HepG2 (cell line): ENCODE data around the gene VPREB3. TPM values are rescaled to one million over a fixed set of nuclear protein-coding genes. Genes with fewer than 3 reads are reported as not detected.

Experiments used
- ATAC-seq: fragments of 200-7000 bp; cut with Tn5 transposase; 3 replicates; pipeline ENCODE4 v1.9.1; 2020; ENCODE audit warnings: mild to moderate bottlenecking, moderate library complexity
- BruUV-seq: library from RNA; stranded (reverse); fragments of 400-500 nt; replicated peaks from 2 replicates; lab custom pipeline; 2021; lab: Mats Ljungman, UMichigan
- CTCF ChIA-PET: fragments of 300-600 bp; formaldehyde crosslinking; extraction: SDS; loops from one replicate; lab custom pipeline; 2021; ENCODE audit warnings: low total read pairs, inconsistent platforms, low intra/inter-chr PET ratio; lab: Yijun Ruan, JAX
- POLR2A ChIA-PET: fragments of 350-600 bp; sonication (Branson Sonifier 250); formaldehyde crosslinking; loops from one replicate; lab custom pipeline; 2020; ENCODE audit warnings: antibody characterized with exemption, inconsistent platforms; lab: Yijun Ruan, JAX
- DNase-seq: peaks from one replicate; pipeline ENCODE4 v3.0.0-alpha.2; 2015; ENCODE audit warnings: low spot score
- FAIRE-seq: peaks from 3 replicates; lab custom pipeline; 2011; peaks lifted over from hg19 to GRCh38; lab: Jason Lieb, UNC
- H2AFZ ChIP-seq: one replicate; pipeline ENCODE4 v1.6.1; 2011; ENCODE audit warnings: low read length, inconsistent platforms
- H3K27ac ChIP-seq: fragments of 300-600 bp; 3 replicates; pipeline ENCODE4 v1.8.0; 2011; ENCODE audit warnings: mixed run types, mild to moderate bottlenecking, mixed read lengths, low read length, inconsistent platforms; ENCODE audit not compliant: insufficient read depth; ENCODE audit errors: extremely low read length
- H3K27me3 ChIP-seq, 2 experiments: fragments of 200-600 bp in 1 of 2; 2 replicates in 1 of 2; 3 replicates in 1 of 2; pipeline versions ENCODE4 v1.6.0 to v1.8.0; 2011; ENCODE audit warnings: low read length in 2 of 2, mild to moderate bottlenecking in 2 of 2, moderate library complexity in 2 of 2, inconsistent platforms in 1 of 2; ENCODE audit not compliant: insufficient read depth in 2 of 2, control insufficient read depth in 1 of 2
- H3K36me3 ChIP-seq, 2 experiments: fragments of 200-600 bp in 1 of 2; replicated peaks in 1 of 2; 2 replicates in 1 of 2; 3 replicates in 1 of 2; pipeline versions ENCODE4 v1.5.1 to v1.8.0; 2011; ENCODE audit warnings: low read length in 2 of 2, inconsistent platforms in 1 of 2; ENCODE audit not compliant: insufficient read depth in 2 of 2, control insufficient read depth in 1 of 2
- H3K4me1 ChIP-seq: 2 replicates; pipeline ENCODE4 v1.5.1; 2012; ENCODE audit warnings: low read length, inconsistent platforms; ENCODE audit not compliant: insufficient read depth
- H3K4me2 ChIP-seq: 2 replicates; pipeline ENCODE4 v1.6.0; 2011; ENCODE audit warnings: low read depth, low read length, inconsistent platforms
- H3K4me3 ChIP-seq, 3 experiments: fragments of 200-600 bp in 1 of 3; sonication (generic), shearing (Covaris generic) in 1 of 3; replicated peaks in 1 of 3; 2 replicates each; pipeline ENCODE4 v1.5.1; 2011 to 2016; ENCODE audit warnings: low read length in 3 of 3, inconsistent platforms in 2 of 3, low read depth in 2 of 3, mild to moderate bottlenecking in 2 of 3, control low read depth in 1 of 3, mixed read lengths in 1 of 3; ENCODE audit not compliant: insufficient read depth in 1 of 3
- H3K79me2 ChIP-seq: one replicate; pipeline ENCODE4 v1.6.1; 2011; ENCODE audit warnings: low read length, inconsistent platforms; ENCODE audit not compliant: insufficient read depth
- H3K9ac ChIP-seq: 2 replicates; pipeline ENCODE4 v1.6.0; 2011; ENCODE audit warnings: mild to moderate bottlenecking, low read depth, low read length, inconsistent platforms; ENCODE audit not compliant: insufficient read depth
- H3K9me3 ChIP-seq: 2 replicates; pipeline ENCODE4 v1.5.1; 2012; ENCODE audit warnings: mild to moderate bottlenecking, low read length
- H4K20me1 ChIP-seq: 2 replicates; pipeline ENCODE4 v1.6.0; 2011; ENCODE audit warnings: inconsistent platforms, mild to moderate bottlenecking, low read length, moderate library complexity; ENCODE audit not compliant: insufficient read depth
- AHDC1 ChIP-seq: sonication (generic); formaldehyde crosslinking; IDR thresholded peaks from 2 replicates; pipeline ENCODE4 v1.5.1; 2020; ENCODE audit warnings: mild to moderate bottlenecking, missing genetic modification reagents, borderline replicate concordance
- ZNF276 ChIP-seq: sonication (generic); formaldehyde crosslinking; IDR thresholded peaks from 2 replicates; pipeline ENCODE4 v1.4.0; 2020; ENCODE audit warnings: mild to moderate bottlenecking, low read depth, missing genetic modification reagents
- ZNF33A ChIP-seq: sonication (generic); formaldehyde crosslinking; IDR thresholded peaks from 2 replicates; pipeline ENCODE4 v1.5.1; 2020; ENCODE audit warnings: missing genetic modification reagents, mild to moderate bottlenecking, moderate library complexity, borderline replicate concordance
- ZNF350 ChIP-seq: sonication (generic); formaldehyde crosslinking; IDR thresholded peaks from 2 replicates; pipeline ENCODE4 v1.4.0; 2020; ENCODE audit warnings: mild to moderate bottlenecking, low read depth, missing genetic modification reagents, borderline replicate concordance
- ZNF652 ChIP-seq: IDR thresholded peaks from 2 replicates; pipeline ENCODE4 v1.6.1; 2016; ENCODE audit warnings: low read depth, borderline replicate concordance
- ZNF674 ChIP-seq: sonication (generic); formaldehyde crosslinking; IDR thresholded peaks from 2 replicates; pipeline ENCODE4 v1.5.0; 2020; ENCODE audit warnings: low read depth, mild to moderate bottlenecking, missing genetic modification reagents
- ZNF724P ChIP-seq: sonication (generic); formaldehyde crosslinking; IDR thresholded peaks from 2 replicates; pipeline ENCODE4 v1.8.0; 2022; ENCODE audit warnings: missing genetic modification reagents, borderline replicate concordance
- WGBS: methylation state at CpG from one replicate; pipeline ENCODE4 v1.1.6; 2017; ENCODE audit warnings: low lambda C conversion rate; 5-methylcytosine and 5-hydroxymethylcytosine counted together
- in situ Hi-C: cut with HindIII; loops from 2 replicates; pipeline ENCODE4 v1.10.0; 2017; ENCODE audit warnings: low pct_unique_long_range_greater_than_20kb; ENCODE audit not compliant: extremely low pct_ligation_motif_present
- intact Hi-C: fragments of 100-400 bp; cut with micrococcal nuclease; formaldehyde crosslinking; loops from one replicate; pipeline ENCODE4 v1.10.0; 2022; ENCODE audit not compliant: unreplicated experiment
- polyA plus RNA-seq, 8 experiments: library from polyadenylated mRNA; depleted of rRNA in 3 of 8; stranded (reverse) in 7 of 8; unstranded in 1 of 8; fragments of >200 nt; fragmentation: Illumina TruSeq in 4 of 8; extraction: Trizol in 4 of 8; gene quantifications; 2 replicates each; pipeline versions ENCODE4 v1.2.1 to v1.2.3, GENCODE V29; 2011 to 2016; ENCODE audit warnings: low read depth in 4 of 8, missing spikeins in 1 of 8, mixed read lengths in 1 of 8; ENCODE audit not compliant: insufficient read depth in 1 of 8
- total RNA-seq, 5 experiments: library from RNA; depleted of rRNA; stranded (reverse); fragments of >200 nt; fragmentation: Illumina TruSeq; extraction: Trizol; gene quantifications; 2 replicates each; pipeline ENCODE4 v1.2.3, GENCODE V29; 2016; ENCODE audit warnings: low read depth in 1 of 5

The VPREB3 gene
- total and polyA plus RNA-seq, 2 of the 13 experiments (the other 11 are each of a cell fraction or from before 2014, with no cell fraction given), result 0.22 TPM; not detected in 1

- WGBS, result 63% methylated on average over 3 of the region's 3 CpGs
Observed at GRCh38 chr22:23787910-23788309, 33.7 kb upstream of the VPREB3 start.

More at GRCh38 chr22:23787910-23788309, 33.7 kb upstream of the VPREB3 start:
- peaks cover 51% of the 10 kb centered on the region for H3K79me2 ChIP-seq
- no peak for ATAC-seq
- in situ Hi-C loops, result no loop called here
- H4K20me1 ChIP-seq, result peaks cover 23% of the 10 kb centered on the region
- H3K9ac ChIP-seq, result peak overlapping the region; percentile 99
- DNase-seq, result no peak
- H3K4me1 ChIP-seq, result peaks cover 62% of the 10 kb centered on the region
- ChIA-PET CTCF (no interaction called here), POLR2A (interaction anchor here (0.6 to 7.1 kb wide), 4 partner anchors 12 to 29 kb away, joined by 4 to 201 read pairs (median 50); partner anchors contain the start of genes CHCHD10 and MMP11)
- no peaks in the 10 kb centered on the region for H3K27me3 ChIP-seq
- H3K27ac ChIP-seq, result peak overlapping the region; percentile 99
- peaks cover 11 to 16% of the 10 kb centered on the region in 2 experiments for H3K36me3 ChIP-seq
- H2AFZ ChIP-seq, result no peak overlapping the region
- peak overlapping the region; percentile 84 to 92 (median 90) for H3K4me3 ChIP-seq
- no peak for FAIRE-seq
- peak overlapping the region; percentile 99 for H3K4me2 ChIP-seq
- TF ChIP-seq ZNF350, result 0 out of 2 replicates have a peak, but pooled peaks have one; percentile 7
- no peak for TF ChIP-seq ZNF674 (CRISPR knock-in tag)
- no peak for TF ChIP-seq ZNF724P
- 0 out of 2 replicates have a peak, but pooled peaks have one; percentile 23 for TF ChIP-seq AHDC1 (CRISPR knock-in tag)
- TF ChIP-seq ZNF276 (CRISPR knock-in tag), result no peak
- peak; percentile 50; the same call in 1 of the 2 replicates for TF ChIP-seq ZNF652 (CRISPR knock-in tag)
- TF ChIP-seq ZNF33A (CRISPR knock-in tag), result 0 out of 2 replicates have a peak, but pooled peaks have one; percentile 73
- BruUV-seq, result TSS peak; percentile 63
- intact Hi-C loops, result loop anchor here (5.0 kb wide), 1 partner anchor 69 kb away; the partner anchor contains the start of gene SLC2A11
- no peaks in the 10 kb centered on the region for H3K9me3 ChIP-seq
